ENCODE data around the gene PRSS16.

The PRSS16 gene

DNA sequence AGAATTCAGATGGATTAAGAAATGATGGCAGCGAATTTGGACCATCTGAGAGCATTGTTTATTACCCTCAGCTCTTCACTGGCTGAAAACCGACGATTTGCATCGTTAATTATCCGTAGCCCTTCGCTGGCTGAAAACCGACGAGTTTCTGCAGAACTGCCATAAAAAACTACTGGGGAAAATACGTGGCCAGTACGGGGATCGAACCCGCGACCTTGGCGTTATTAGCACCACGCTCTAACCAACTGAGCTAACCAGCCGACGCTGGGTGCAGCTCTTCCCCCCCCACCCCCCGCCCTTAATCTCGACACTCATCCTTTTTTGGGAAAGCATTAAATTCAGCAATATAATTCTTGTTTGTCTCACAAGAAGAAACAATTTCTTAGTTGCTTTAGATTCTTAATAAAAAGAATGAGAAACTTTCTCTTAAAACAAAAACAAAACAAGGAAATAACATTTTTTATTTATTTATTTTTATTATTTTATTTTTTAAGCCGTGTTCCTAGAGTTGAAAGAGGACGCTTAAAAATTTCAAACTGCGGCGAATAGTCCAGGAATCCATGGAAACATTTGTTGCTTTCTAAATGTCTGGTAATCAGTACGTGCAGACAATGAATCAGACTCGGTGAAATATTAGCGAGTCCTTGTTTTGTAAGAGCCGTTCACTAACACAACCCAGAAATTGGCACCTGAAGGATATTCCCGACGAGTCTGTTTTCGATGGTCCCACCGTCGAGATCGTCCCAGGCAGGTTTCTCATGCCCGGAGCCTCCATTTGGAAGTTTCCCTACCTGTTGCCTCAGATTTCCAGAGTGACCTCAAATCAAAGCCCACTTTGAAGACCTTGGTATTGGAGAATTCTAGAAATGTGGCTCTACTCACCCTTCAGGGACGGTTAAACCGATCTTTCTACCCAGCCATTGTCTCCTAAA is 27.8 kb downstream of the PRSS16 start:
- TF ChIP-seq CTCF (IDR thresholded peaks at IDR 0.05; ENCODE audit: extremely low read depth, insufficient read depth, missing control alignments) = no peak
- in situ Hi-C loops (cut with MboI; ENCODE audit: low pct_unique_long_range_greater_than_20kb, low sequenced_read_pairs, unreplicated experiment) = no loop called here
- no peak for DNase-seq (ENCODE audit: low spot score)

- no peak for TF ChIP-seq CTCF (IDR thresholded peaks at IDR 0.05; ENCODE audit: extremely low read depth, insufficient read depth, missing control alignments)
- in situ Hi-C loops (cut with MboI; ENCODE audit: low pct_unique_long_range_greater_than_20kb, low sequenced_read_pairs, unreplicated experiment) = no loop called here
- no peak for DNase-seq (ENCODE audit: low spot score)
These were observed 32.1 kb downstream of the PRSS16 start for GRCh38 chr6:27279513-27280063.

GRCh38 chr6:27280064-27280539 is 32.6 kb downstream of the PRSS16 start:
- no peak for TF ChIP-seq CTCF (IDR thresholded peaks at IDR 0.05; ENCODE audit: extremely low read depth, insufficient read depth, missing control alignments)
- DNase-seq (ENCODE audit: low spot score) = peak; percentile 45
- in situ Hi-C loops (cut with MboI; ENCODE audit: low pct_unique_long_range_greater_than_20kb, low sequenced_read_pairs, unreplicated experiment) = no loop called here

- no peak for DNase-seq (ENCODE audit: low spot score)
- no peak for TF ChIP-seq CTCF (IDR thresholded peaks at IDR 0.05; ENCODE audit: extremely low read depth, insufficient read depth, missing control alignments)
- in situ Hi-C loops (cut with MboI; ENCODE audit: low pct_unique_long_range_greater_than_20kb, low sequenced_read_pairs, unreplicated experiment) = no loop called here
These were observed 33.1 kb downstream of the PRSS16 start for GRCh38 chr6:27280540-27281000.

GRCh38 chr6:27281105-27281539 is 33.6 kb downstream of the PRSS16 start:
- TF ChIP-seq CTCF (IDR thresholded peaks at IDR 0.05; ENCODE audit: extremely low read depth, insufficient read depth, missing control alignments) = no peak
- DNase-seq (ENCODE audit: low spot score) = no peak
- in situ Hi-C loops (cut with MboI; ENCODE audit: low pct_unique_long_range_greater_than_20kb, low sequenced_read_pairs, unreplicated experiment) = no loop called here

DNA sequence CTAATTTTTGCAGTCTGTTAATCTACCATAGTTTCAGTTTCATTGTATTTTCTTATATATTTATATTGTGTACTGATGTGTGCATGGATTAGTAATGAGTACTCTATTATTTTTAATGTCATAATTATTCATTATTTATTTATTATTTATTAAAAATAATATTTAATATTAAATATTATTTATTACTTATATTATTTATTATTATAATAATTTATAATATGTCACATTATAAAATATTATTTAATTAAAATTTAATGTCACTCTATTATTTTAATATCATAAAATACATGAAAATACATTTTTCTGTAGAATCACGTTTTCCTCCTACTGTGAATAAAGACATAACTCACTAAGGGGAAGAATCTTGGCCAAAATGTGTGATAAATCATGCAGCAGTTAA is 34.1 kb downstream of the PRSS16 start:
- DNase-seq (ENCODE audit: low spot score) = no peak
- in situ Hi-C loops (cut with MboI; ENCODE audit: low pct_unique_long_range_greater_than_20kb, low sequenced_read_pairs, unreplicated experiment) = no loop called here
- no peak for TF ChIP-seq CTCF (IDR thresholded peaks at IDR 0.05; ENCODE audit: extremely low read depth, insufficient read depth, missing control alignments)

All from GM13977 (cell line).